Heart right ventricle (tissue), 16 donors: ENCODE data around the gene LRRTM3. TPM values are rescaled to one million over a fixed set of nuclear protein-coding genes. Genes with fewer than 3 reads are reported as not detected.

Source experiments
- ATAC-seq, 8 donors: fragments of 200-7000 bp; cut with Tn5 transposase; one replicate each; pipeline ENCODE4 v1.9.1; 2020; ENCODE audit warnings: mild to moderate bottlenecking in 8 of 8, moderate library complexity in 8 of 8, moderate number of reproducible peaks in 1 of 8
- DNase-seq, 2 donors: peaks; one replicate each; pipeline ENCODE4 v3.0.0-alpha.2; 2020
- H3K27ac ChIP-seq, 10 donors: fragments of 200-600 bp; sonication (generic) in 2 of 10; one replicate each; pipeline versions ENCODE4 v1.5.0 to v1.8.0; 2020 to 2022; ENCODE audit warnings: mild to moderate bottlenecking in 3 of 10
- H3K27me3 ChIP-seq, 7 donors: fragments of 200-600 bp; one replicate each; pipeline ENCODE4 v1.8.0; 2021 to 2022; ENCODE audit warnings: mild to moderate bottlenecking in 2 of 7
- H3K36me3 ChIP-seq, 9 donors: fragments of 200-600 bp; sonication (generic) in 1 of 9; one replicate each; pipeline versions ENCODE4 v1.5.0 to v1.8.0; 2020 to 2022; ENCODE audit warnings: mild to moderate bottlenecking in 2 of 9
- H3K4me1 ChIP-seq, 9 donors: fragments of 200-600 bp; sonication (generic) in 1 of 9; one replicate each; pipeline versions ENCODE4 v1.5.0 to v1.8.0; 2020 to 2022; ENCODE audit warnings: mild to moderate bottlenecking in 4 of 9
- H3K4me3 ChIP-seq, 10 donors: fragments of 200-600 bp; sonication (generic) in 2 of 10; one replicate each; pipeline versions ENCODE4 v1.5.0 to v1.8.0; 2020 to 2022; ENCODE audit warnings: mild to moderate bottlenecking in 7 of 10, moderate library complexity in 2 of 10
- H3K9me3 ChIP-seq, 11 donors: fragments of 200-600 bp in 10 of 11; sonication (generic) in 2 of 11; one replicate each; pipeline versions ENCODE4 v1.5.0 to v1.8.0; 2013 to 2022; ENCODE audit warnings: mild to moderate bottlenecking in 2 of 11, control low read depth in 1 of 11, moderate library complexity in 1 of 11
- WGBS, 2 donors: extraction: QIAGEN DNeasy Blood & Tissue Kit; methylation state at CpG; one replicate each; pipeline ENCODE4 v1.1.7; 2013; ENCODE audit warnings: inconsistent platforms in 1 of 2; 5-methylcytosine and 5-hydroxymethylcytosine counted together
- intact Hi-C, 10 donors: fragments of 100-400 bp; cut with DNase I; formaldehyde crosslinking; loops; one replicate each; pipeline versions ENCODE4 v1.11.1 to v1.14.2; 2022
- polyA plus RNA-seq, 2 donors: library from polyadenylated mRNA; stranded (reverse); fragments of 200-250 nt; gene quantifications; one replicate each; pipeline ENCODE4 v1.2.3, GENCODE V29; 2013
- total RNA-seq, 10 donors: library from RNA; stranded (reverse); fragmentation: NEBNext Ultra II Directional in 3 of 10; extraction: Animal tissue kit (Norgen Biotek cat#: 25700) in 3 of 10; gene quantifications; one replicate each; pipeline versions ENCODE4 v1.2.1 to v1.2.4, GENCODE V29; 2021 to 2023
- TF ChIP-seq, protein P1 (sequence below), 9 donors: fragments of 200-600 bp; sonication (generic) in 2 of 9; IDR thresholded peaks; one replicate each; pipeline versions ENCODE4 v1.5.0 to v1.8.0; 2021 to 2022; ENCODE audit warnings: antibody characterized with exemption in 9 of 9, mild to moderate bottlenecking in 5 of 9, moderate library complexity in 1 of 9
- donor health status: Arrhythmogenic right ventricular cardiomyopathy.
- donor health status: ischemic (EF 13 %, LVEDD 7.1; RV severe dilation, severe dysfunction).
- donor health status: healthy with polysubstance abuse.
- donor health status: DM: no; HTN: yes; CAD: no.
- donor health status: DM: no; HTN: no; CAD: no.
- donor health status: ischemic (EF 25% LVEDD 6.9; RV normal size, moderate dysfunction).
- donor health status: ischemic (EF 25% LVEDD 5.7; RV mildly dilated, moderate dysfunction).
- donor health status: healthy.
- donor health status: DM: yes; HTN: yes; CAD: no.
- donor health status: Ischemic cardiomyopathy.
- donor health status: ischemic (EF 35%, LVEDD 5.7; RV mildly dilated, moderate dysfunction).
- donor health status: nonischemic (EF 11% LVEDD 7.7; RV severe dilation, severe dysfunction).
- donor health status: DM: yes; HTN: yes; CAD: no.
- donor health status: PGD.
- donor health status: ischemic (EF 29% LVEDD 5.4; RV normal size, mild dysfunction).
- donor health status: nonischemic (EF 23%, LVEDD 6.1; RV moderate dilation, normal function).

Gene LRRTM3
- total and polyA plus RNA-seq, 12 donors = not detected

- TF ChIP-seq, protein P1, sequence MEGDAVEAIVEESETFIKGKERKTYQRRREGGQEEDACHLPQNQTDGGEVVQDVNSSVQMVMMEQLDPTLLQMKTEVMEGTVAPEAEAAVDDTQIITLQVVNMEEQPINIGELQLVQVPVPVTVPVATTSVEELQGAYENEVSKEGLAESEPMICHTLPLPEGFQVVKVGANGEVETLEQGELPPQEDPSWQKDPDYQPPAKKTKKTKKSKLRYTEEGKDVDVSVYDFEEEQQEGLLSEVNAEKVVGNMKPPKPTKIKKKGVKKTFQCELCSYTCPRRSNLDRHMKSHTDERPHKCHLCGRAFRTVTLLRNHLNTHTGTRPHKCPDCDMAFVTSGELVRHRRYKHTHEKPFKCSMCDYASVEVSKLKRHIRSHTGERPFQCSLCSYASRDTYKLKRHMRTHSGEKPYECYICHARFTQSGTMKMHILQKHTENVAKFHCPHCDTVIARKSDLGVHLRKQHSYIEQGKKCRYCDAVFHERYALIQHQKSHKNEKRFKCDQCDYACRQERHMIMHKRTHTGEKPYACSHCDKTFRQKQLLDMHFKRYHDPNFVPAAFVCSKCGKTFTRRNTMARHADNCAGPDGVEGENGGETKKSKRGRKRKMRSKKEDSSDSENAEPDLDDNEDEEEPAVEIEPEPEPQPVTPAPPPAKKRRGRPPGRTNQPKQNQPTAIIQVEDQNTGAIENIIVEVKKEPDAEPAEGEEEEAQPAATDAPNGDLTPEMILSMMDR (IDR thresholded peaks at IDR 0.05) = no peak
- DNase-seq = no peak
- Histone ChIP-seq H3K9me3 (no peaks in the 10 kb centered on the region), H3K27ac (no peak overlapping the region), H3K27me3 (no peaks in the 10 kb centered on the region), H3K4me3 (no peak overlapping the region), H3K4me1 (no peaks in the 10 kb centered on the region), H3K36me3 (no peaks in the 10 kb centered on the region)
- 91 to 94% methylated on average over 1 of the region's 1 CpG for WGBS, 2 donors
- intact Hi-C loops = no loop called here
- ATAC-seq = no peak
Observed at GRCh38 chr10:66982053-66982420, 56.2 kb downstream of the LRRTM3 start.

DNA sequence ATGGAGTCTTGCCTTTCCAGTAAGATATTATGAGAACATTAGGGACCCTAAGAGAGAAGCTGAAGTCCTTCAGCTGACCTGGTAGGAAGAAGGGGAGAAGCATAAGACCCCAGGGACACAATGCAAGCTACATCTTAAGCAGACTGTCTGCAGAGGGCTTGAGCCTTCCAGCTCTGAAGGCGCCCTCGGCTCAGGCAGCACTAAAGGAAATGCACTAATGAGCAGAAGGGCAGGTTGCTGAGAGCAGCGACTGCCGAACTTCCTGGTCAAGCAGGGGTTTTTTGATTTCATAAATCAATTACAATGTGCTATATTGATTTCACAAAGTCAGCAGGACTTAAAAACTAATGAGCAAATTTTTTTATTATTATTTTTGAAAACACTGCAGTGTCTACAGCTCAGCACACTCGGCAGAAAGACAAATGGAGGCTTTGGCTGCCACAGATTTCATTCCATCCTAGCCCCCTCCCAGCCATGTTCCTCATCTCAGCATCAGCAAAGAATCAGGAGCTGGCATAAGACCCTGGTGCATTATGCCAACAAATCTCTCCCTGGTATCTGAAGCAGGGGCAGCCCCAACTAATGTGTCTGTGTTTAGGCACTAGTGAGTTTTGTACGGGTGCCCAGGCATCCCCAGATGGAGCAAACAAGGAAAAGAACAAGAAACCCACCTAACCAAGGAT lies 57.1 kb downstream of the LRRTM3 start:
- H3K27me3 ChIP-seq = no peaks in the 10 kb centered on the region
- DNase-seq (no peak), ATAC-seq (no peak)
- WGBS, 2 donors = 50 to 58% methylated on average over 6 of the region's 6 CpGs
- TF ChIP-seq, protein P1 (IDR thresholded peaks at IDR 0.05) = no peak
- H3K4me3 ChIP-seq = no peak overlapping the region
- H3K27ac ChIP-seq = no peak overlapping the region
- intact Hi-C loops = no loop called here
- no peaks in the 10 kb centered on the region for H3K9me3 ChIP-seq
- H3K4me1 ChIP-seq = no peaks in the 10 kb centered on the region
- H3K36me3 ChIP-seq = no peaks in the 10 kb centered on the region

GRCh38 chr10:66983475-66983818 lies 57.6 kb downstream of the LRRTM3 start:
- Histone ChIP-seq H3K9me3 (no peaks in the 10 kb centered on the region), H3K27me3 (no peaks in the 10 kb centered on the region), H3K4me1 (no peaks in the 10 kb centered on the region), H3K4me3 (no peak overlapping the region), H3K27ac (no peak overlapping the region), H3K36me3 (no peaks in the 10 kb centered on the region)
- TF ChIP-seq, protein P1 (IDR thresholded peaks at IDR 0.05) = no peak
- intact Hi-C loops = no loop called here
- DNase-seq (no peak), ATAC-seq (no peak)

DNA sequence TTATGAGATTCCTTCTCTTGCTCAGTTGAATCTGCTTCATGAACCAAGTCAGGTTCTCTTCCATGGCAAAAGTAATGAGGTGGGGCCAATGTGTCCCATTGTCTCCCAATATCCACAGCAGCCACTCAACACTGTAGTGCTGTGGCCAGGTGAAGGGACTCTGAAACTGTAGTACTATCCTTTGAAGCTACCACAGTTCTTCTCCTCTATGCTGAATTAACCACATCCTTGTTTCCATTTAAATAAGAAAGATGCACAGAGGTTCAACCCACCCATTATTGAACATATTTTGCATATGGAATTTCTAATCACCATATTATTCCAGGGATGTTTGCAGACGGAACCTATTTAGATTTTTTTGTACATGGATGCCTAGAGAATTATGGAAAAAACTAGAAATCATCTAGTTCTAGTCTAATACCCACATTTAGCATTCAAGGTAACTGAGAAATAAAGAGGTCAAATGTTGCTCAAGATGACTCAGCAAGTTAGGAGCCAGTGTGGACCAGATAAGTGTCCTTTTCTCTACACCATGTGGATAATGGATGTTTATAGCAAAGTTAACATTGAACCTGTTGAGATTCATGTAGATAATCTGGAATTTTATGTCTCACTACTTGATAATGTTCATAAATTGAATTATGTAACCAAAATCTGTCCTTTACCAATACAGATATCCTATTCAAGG lies 64.5 kb downstream of the LRRTM3 start:
- H3K4me1 ChIP-seq = peaks cover 0 to 8% (median 0%) of the 10 kb centered on the region in 9 donors
- no peaks in the 10 kb centered on the region for H3K27me3 ChIP-seq
- no peak overlapping the region for H3K4me3 ChIP-seq
- DNase-seq = no peak
- intact Hi-C loops = no loop called here
- no peak for ATAC-seq
- TF ChIP-seq, protein P1 (IDR thresholded peaks at IDR 0.05) = no peak
- WGBS, 2 donors = 76 to 88% methylated on average over 1 of the region's 1 CpG
- H3K27ac ChIP-seq = no peak overlapping the region
- no peaks in the 10 kb centered on the region for H3K36me3 ChIP-seq
- H3K9me3 ChIP-seq = no peaks in the 10 kb centered on the region
